Transverse colon (tissue), 4 donors: ENCODE results near the gene TSPAN32. TPM values are rescaled to one million over a fixed set of nuclear protein-coding genes. Genes with fewer than 3 reads are reported as not detected.
"Not testable (repeated sequence)": the region's sequence is repeated elsewhere in the genome, so short reads cannot be mapped to it uniquely, and the experiment has no call there.

Experiments used
- DNase-seq: peaks from one replicate; pipeline ENCODE4 v3.0.0-alpha.2; 2019
- H3K27ac ChIP-seq, 4 donors: fragments of 200-600 bp; sonication (generic); 2 replicates each; pipeline ENCODE4 v1.5.1; 2016 to 2018; ENCODE audit warnings: inconsistent platforms in 4 of 4
- H3K27me3 ChIP-seq: fragments of 200-600 bp; sonication (generic); 2 replicates; pipeline ENCODE4 v1.5.1; 2017; ENCODE audit warnings: inconsistent platforms
- H3K36me3 ChIP-seq, 4 donors: fragments of 200-600 bp; sonication (generic); 2 replicates each; pipeline ENCODE4 v1.5.1; 2017 to 2019; ENCODE audit warnings: inconsistent platforms in 4 of 4
- H3K4me1 ChIP-seq, 4 donors: fragments of 200-600 bp; sonication (generic); 2 replicates each; pipeline ENCODE4 v1.5.1; 2017 to 2020; ENCODE audit warnings: inconsistent platforms in 4 of 4
- H3K4me3 ChIP-seq, 4 donors: fragments of 200-600 bp; sonication (generic); 1 replicate in 1 of 4; 2 replicates in 3 of 4; pipeline versions ENCODE4 v1.5.1 to v1.6.1; 2017 to 2019; ENCODE audit warnings: inconsistent platforms in 4 of 4
- H3K9me3 ChIP-seq, 2 donors: fragments of 200-600 bp; sonication (generic); 2 replicates each; pipeline ENCODE4 v1.5.1; 2017 to 2019; ENCODE audit warnings: inconsistent platforms in 2 of 2
- CTCF ChIP-seq, 5 experiments: fragments of 200-600 bp in 3 of 5; fragments of 450-650 bp in 2 of 5; sonication (generic) in 3 of 5; IDR thresholded peaks; 1 replicate in 2 of 5; 2 replicates in 3 of 5; pipeline ENCODE4 v1.5.1; 2016 to 2017; ENCODE audit warnings: antibody characterized with exemption in 5 of 5, inconsistent platforms in 3 of 5, mild to moderate bottlenecking in 2 of 5, moderate library complexity in 1 of 5
- EP300 ChIP-seq: sonication (generic); formaldehyde crosslinking; IDR thresholded peaks from one replicate; pipeline ENCODE4 v1.6.1; 2017; ENCODE audit warnings: antibody characterized with exemption, low read depth
- POLR2A ChIP-seq: fragments of 450-650 bp; IDR thresholded peaks from one replicate; pipeline ENCODE4 v1.6.1; 2016; ENCODE audit warnings: antibody characterized with exemption, mild to moderate bottlenecking, moderate library complexity
- POLR2AphosphoS5 ChIP-seq, 3 donors: sonication (generic); formaldehyde crosslinking; IDR thresholded peaks; one replicate each; pipeline ENCODE4 v1.6.1; 2016; ENCODE audit warnings: antibody characterized with exemption in 3 of 3
- WGBS, 2 donors: methylation state at CpG; one replicate each; pipeline ENCODE4 v1.1.5; 2018; ENCODE audit warnings: low coverage in 1 of 2; 5-methylcytosine and 5-hydroxymethylcytosine counted together
- in situ Hi-C, 4 donors: fragments of 200-750 bp; cut with MboI; loops; one replicate each; pipeline versions ENCODE4 v1.15.0 to v1.15.1; 2017; ENCODE audit warnings: low sequenced_read_pairs in 3 of 4, low pct_ligation_motif_present in 1 of 4, low pct_unique_long_range_greater_than_20kb in 1 of 4
- intact Hi-C: fragments of 100-400 bp; cut with DNase I; formaldehyde crosslinking; loops from one replicate; pipeline ENCODE4 v1.15.1; 2023; ENCODE audit warnings: low total_unique reads
- total RNA-seq, 4 donors: library from RNA; depleted of rRNA; stranded (reverse); fragments of >200 nt; gene quantifications; one replicate each; pipeline ENCODE4 v1.1.0, GENCODE V29; 2016

The TSPAN32 gene
- total RNA-seq, 4 donors from 2014 or later, result 0.16 to 0.96 TPM; not detected in 2

GRCh38 chr11:2363130-2363529 lies 61.3 kb downstream of the TSPAN32 start:
- Histone ChIP-seq H3K27me3 (no peaks in the 10 kb centered on the region), H3K27ac (no peak overlapping the region), H3K36me3 (no peaks in the 10 kb centered on the region), H3K4me1 (peaks cover 0 to 4% (median 0%) of the 10 kb centered on the region in 4 donors), H3K4me3 (no peak overlapping the region), H3K9me3 (no peaks in the 10 kb centered on the region)
- in situ Hi-C loops, result no loop called here
- TF ChIP-seq EP300 (no peak), POLR2A (no peak)
- 85 to 100% methylated on average over 1 to 10 of the region's 10 CpGs for WGBS, 2 donors
- intact Hi-C loops, result no loop called here
- DNase-seq, result no peak

GRCh38 chr11:2363577-2364370 lies 62.0 kb downstream of the TSPAN32 start:
- H3K27me3 ChIP-seq, result no peaks in the 10 kb centered on the region
- DNase-seq, result no peak
- TF ChIP-seq POLR2A (no peak), EP300 (no peak), POLR2AphosphoS5 (IDR thresholded peaks at IDR 0.05) (no peak), CTCF (IDR thresholded peaks at IDR 0.05) (no peak)
- H3K9me3 ChIP-seq, result no peaks in the 10 kb centered on the region
- in situ Hi-C loops (no loop called here), intact Hi-C loops (no loop called here)
- H3K4me3 ChIP-seq, result no peak overlapping the region
- H3K36me3 ChIP-seq, result no peaks in the 10 kb centered on the region
- no peak overlapping the region for H3K27ac ChIP-seq
- peaks cover 0 to 4% (median 0%) of the 10 kb centered on the region in 4 donors for H3K4me1 ChIP-seq
- WGBS, 2 donors, result 80 to 82% methylated on average over 2 to 15 of the region's 15 CpGs

DNA sequence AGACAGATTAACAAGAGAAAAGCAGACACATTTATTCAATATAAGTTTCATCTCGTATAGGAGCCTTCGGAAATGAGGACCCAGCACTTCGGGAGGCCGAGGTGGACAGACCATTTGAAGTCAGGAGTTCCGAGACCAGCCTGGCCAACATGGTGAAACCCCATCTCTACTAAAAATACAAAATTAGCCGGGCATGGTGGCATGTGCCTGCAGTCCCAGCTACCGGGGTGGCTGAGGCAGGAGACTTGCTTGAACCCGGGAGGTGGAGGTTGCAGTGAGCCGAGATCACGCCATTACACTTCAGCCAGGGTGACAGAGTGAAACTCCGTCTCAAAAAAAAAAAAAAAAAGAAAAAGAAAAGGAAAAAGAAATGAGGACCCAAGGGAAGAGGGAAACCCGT lies 62.6 kb downstream of the TSPAN32 start:
- H3K27ac ChIP-seq, in situ Hi-C loops, intact Hi-C loops, H3K36me3 ChIP-seq, H3K9me3 ChIP-seq, H3K4me1 ChIP-seq, H3K4me3 ChIP-seq, H3K27me3 ChIP-seq, DNase-seq: not testable (repeated sequence)
- WGBS, 2 donors, result 91% methylated on average over 9 to 12 of the region's 12 CpGs

GRCh38 chr11:2365571-2366210 lies 63.9 kb downstream of the TSPAN32 start:
- Histone ChIP-seq H3K27me3 (no peaks in the 10 kb centered on the region), H3K27ac (no peak overlapping the region), H3K36me3 (no peaks in the 10 kb centered on the region), H3K4me3 (no peak overlapping the region), H3K4me1 (peaks cover 0 to 4% (median 0%) of the 10 kb centered on the region in 4 donors), H3K9me3 (no peaks in the 10 kb centered on the region)
- in situ Hi-C loops, result no loop called here
- intact Hi-C loops, result no loop called here
- WGBS, 2 donors, result 77% methylated on average over 15 of the region's 16 CpGs; no CpG with 5 or more reads in 1 of the 2 donors
- TF ChIP-seq CTCF (IDR thresholded peaks at IDR 0.05) (no peak), EP300 (no peak), POLR2A (no peak), POLR2AphosphoS5 (IDR thresholded peaks at IDR 0.05) (no peak)
- no peak for DNase-seq

DNA sequence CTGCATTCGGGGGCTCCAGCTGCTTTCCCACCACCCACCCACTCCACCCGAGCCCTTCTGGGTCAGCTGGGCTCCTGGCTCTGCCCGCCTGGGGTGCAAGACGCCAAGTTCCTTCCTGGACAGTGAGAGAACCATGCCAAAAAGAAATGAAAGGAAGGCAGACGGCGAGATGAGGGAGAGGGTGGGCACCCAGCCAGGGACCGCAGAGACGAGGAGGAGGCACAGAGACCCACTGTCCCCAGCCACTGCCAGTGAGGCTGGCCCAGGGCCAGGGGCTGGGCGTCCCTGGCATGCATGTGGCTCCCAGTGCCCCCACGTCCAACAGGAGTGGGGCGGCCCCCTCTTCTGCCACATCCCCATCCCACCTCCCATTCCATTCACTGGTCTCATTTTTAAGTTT lies 64.5 kb downstream of the TSPAN32 start:
- Histone ChIP-seq H3K4me3 (no peak overlapping the region), H3K36me3 (no peaks in the 10 kb centered on the region), H3K27ac (no peak overlapping the region), H3K9me3 (no peaks in the 10 kb centered on the region), H3K27me3 (no peaks in the 10 kb centered on the region), H3K4me1 (peaks cover 0 to 4% (median 0%) of the 10 kb centered on the region in 4 donors)
- in situ Hi-C loops, result no loop called here
- intact Hi-C loops, result no loop called here
- TF ChIP-seq EP300 (no peak), POLR2A (no peak), POLR2AphosphoS5 (IDR thresholded peaks at IDR 0.05) (no peak), CTCF (IDR thresholded peaks at IDR 0.05) (no peak)
- no peak for DNase-seq
- 50% methylated on average over 11 of the region's 11 CpGs; no CpG with 5 or more reads in 1 of the 2 donors for WGBS, 2 donors
